SU-DHL-6 (cell line): ENCODE results near the gene MSH3.

ENCODE experiments used
- H2AFZ ChIP-seq: fragments of 200-600 bp; sonication (generic); 2 replicates; pipeline ENCODE4 v1.6.1; 2014; ENCODE audit warnings: low read depth, mild to moderate bottlenecking, moderate library complexity, mixed read lengths, antibody characterized with exemption, low read length; ENCODE audit not compliant: severe bottlenecking
- H3F3A ChIP-seq: fragments of 200-600 bp; shearing (Covaris generic); 2 replicates; pipeline ENCODE4 v1.6.0; 2016; ENCODE audit warnings: antibody characterized with exemption, mild to moderate bottlenecking; ENCODE audit not compliant: insufficient read depth
- H3K27ac ChIP-seq: fragments of 200-600 bp; sonication (generic); 2 replicates; pipeline ENCODE4 v1.5.1; 2016; ENCODE audit warnings: low read depth, mild to moderate bottlenecking, low read length, moderate library complexity, mixed read lengths
- H3K27me3 ChIP-seq: fragments of 200-600 bp; sonication (generic), shearing (Covaris generic); 2 replicates; pipeline ENCODE4 v1.6.0; 2014; ENCODE audit warnings: mild to moderate bottlenecking, low read length
- H3K36me3 ChIP-seq: fragments of 200-600 bp; sonication (generic); 2 replicates; pipeline ENCODE4 v1.6.1; 2014; ENCODE audit warnings: mild to moderate bottlenecking, low read length, mixed read lengths
- H3K4me2 ChIP-seq: fragments of 300-600, 200-600 bp; shearing (Covaris generic), sonication (generic); 2 replicates; pipeline ENCODE4 v1.6.0; 2014; ENCODE audit warnings: low read length, low read depth, mild to moderate bottlenecking; ENCODE audit not compliant: poor library complexity, severe bottlenecking
- H3K4me3 ChIP-seq: fragments of 200-600 bp; sonication (generic); 2 replicates; pipeline ENCODE4 v1.5.1; 2014; ENCODE audit warnings: antibody characterized with exemption, low read length, mild to moderate bottlenecking, mixed read lengths; ENCODE audit not compliant: insufficient read depth, poor library complexity, severe bottlenecking
- H3K79me2 ChIP-seq: fragments of 200-600 bp; sonication (generic); 2 replicates; pipeline ENCODE4 v1.6.1; 2014; ENCODE audit warnings: mild to moderate bottlenecking, low read length, moderate library complexity; ENCODE audit not compliant: insufficient read depth
- H3K9ac ChIP-seq: fragments of 200-600 bp; sonication (generic); 2 replicates; pipeline ENCODE4 v1.7.0; 2014; ENCODE audit warnings: mild to moderate bottlenecking, low read length
- H3K9me2 ChIP-seq: fragments of 200-600 bp; sonication (generic); replicated peaks from 2 replicates; pipeline ENCODE4 v1.6.1; 2014; ENCODE audit warnings: low read length; ENCODE audit not compliant: insufficient read depth
- H3K9me3 ChIP-seq: fragments of 200-600 bp; sonication (generic); 2 replicates; pipeline ENCODE4 v1.6.1; 2014; ENCODE audit warnings: low read length, mixed read lengths; ENCODE audit not compliant: insufficient read depth
- H4K20me1 ChIP-seq: fragments of 200-600 bp; sonication (generic); 2 replicates; pipeline ENCODE4 v1.6.1; 2014; ENCODE audit warnings: low read depth, mild to moderate bottlenecking, antibody characterized with exemption, low read length, moderate library complexity, mixed read lengths
- EZH2phosphoT487 ChIP-seq: fragments of 200-600 bp; sonication (generic), shearing (Covaris generic); conservative IDR thresholded peaks from 2 replicates; pipeline ENCODE4 v1.6.1; 2018; ENCODE audit warnings: mild to moderate bottlenecking, antibody characterized with exemption, low read length, moderate library complexity, mixed read lengths
- TF ChIP-seq, protein P1 (sequence below): fragments of 200-600 bp; sonication (generic); IDR thresholded peaks from one replicate; pipeline ENCODE4 v1.5.1; 2017; ENCODE audit warnings: antibody characterized with exemption, mild to moderate bottlenecking, low read length, moderate library complexity; ENCODE audit not compliant: insufficient read depth, poor library complexity, severe bottlenecking

The MSH3 gene

DNA sequence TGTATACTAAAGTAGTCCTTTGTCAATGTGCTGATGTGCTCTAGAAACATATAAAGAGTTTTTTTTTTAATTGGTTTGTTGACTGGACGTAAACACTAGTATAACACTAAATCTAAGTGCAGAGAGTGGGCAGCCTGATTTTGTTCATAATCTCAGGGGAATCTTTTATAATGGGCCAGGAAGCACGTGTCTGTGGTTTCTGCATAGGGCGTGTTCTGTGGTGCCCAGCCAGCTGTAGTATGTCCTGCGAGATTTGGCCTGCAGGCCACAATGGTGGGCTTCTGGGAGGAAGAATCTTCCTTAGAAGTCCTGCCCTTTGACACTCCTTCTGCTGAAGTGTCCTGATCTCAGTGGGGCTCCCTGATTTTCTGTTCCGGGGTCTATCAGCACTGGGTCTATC lies 49.3 kb downstream of the MSH3 start:
- no peak overlapping the region for H3K4me2 ChIP-seq
- no peak for TF ChIP-seq EZH2phosphoT487
- TF ChIP-seq, protein P1, sequence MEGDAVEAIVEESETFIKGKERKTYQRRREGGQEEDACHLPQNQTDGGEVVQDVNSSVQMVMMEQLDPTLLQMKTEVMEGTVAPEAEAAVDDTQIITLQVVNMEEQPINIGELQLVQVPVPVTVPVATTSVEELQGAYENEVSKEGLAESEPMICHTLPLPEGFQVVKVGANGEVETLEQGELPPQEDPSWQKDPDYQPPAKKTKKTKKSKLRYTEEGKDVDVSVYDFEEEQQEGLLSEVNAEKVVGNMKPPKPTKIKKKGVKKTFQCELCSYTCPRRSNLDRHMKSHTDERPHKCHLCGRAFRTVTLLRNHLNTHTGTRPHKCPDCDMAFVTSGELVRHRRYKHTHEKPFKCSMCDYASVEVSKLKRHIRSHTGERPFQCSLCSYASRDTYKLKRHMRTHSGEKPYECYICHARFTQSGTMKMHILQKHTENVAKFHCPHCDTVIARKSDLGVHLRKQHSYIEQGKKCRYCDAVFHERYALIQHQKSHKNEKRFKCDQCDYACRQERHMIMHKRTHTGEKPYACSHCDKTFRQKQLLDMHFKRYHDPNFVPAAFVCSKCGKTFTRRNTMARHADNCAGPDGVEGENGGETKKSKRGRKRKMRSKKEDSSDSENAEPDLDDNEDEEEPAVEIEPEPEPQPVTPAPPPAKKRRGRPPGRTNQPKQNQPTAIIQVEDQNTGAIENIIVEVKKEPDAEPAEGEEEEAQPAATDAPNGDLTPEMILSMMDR, result no peak

DNA sequence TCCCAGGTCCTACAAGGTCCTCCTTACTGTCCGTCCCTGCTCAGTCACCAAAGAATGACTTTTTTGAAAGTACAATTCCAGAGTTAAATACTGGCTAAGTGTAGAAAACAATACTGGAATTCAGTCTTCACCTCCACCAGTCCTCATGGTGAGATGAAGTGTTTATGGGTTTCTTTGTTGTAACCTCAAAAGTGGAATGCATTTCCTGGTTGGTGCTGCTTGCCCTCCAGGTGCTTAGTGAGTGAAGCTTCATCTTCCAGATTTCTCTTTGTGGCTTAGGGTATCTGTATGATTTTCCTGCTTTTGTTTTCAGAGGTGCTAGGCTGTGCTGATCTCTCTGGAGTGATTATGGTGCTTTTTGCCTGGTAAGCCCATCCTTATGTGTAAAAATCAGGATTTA lies 49.8 kb downstream of the MSH3 start:
- no peaks in the 10 kb centered on the region for H3K36me3 ChIP-seq
- TF ChIP-seq, protein P1, result no peak
- H3K27ac ChIP-seq, result no peak overlapping the region

More for the DNA sequence above, 49.3 kb downstream of the MSH3 start:
- no peak overlapping the region for H3K4me3 ChIP-seq
- H3K27ac ChIP-seq, result no peak overlapping the region
- no peaks in the 10 kb centered on the region for H3K9me2 ChIP-seq
- H3K79me2 ChIP-seq, result no peaks in the 10 kb centered on the region
- H4K20me1 ChIP-seq, result no peaks in the 10 kb centered on the region
- H2AFZ ChIP-seq, result no peak overlapping the region
- no peaks in the 10 kb centered on the region for H3K36me3 ChIP-seq
- H3F3A ChIP-seq, result no peaks in the 10 kb centered on the region
- H3K9ac ChIP-seq, result no peak overlapping the region
- H3K27me3 ChIP-seq, result no peaks in the 10 kb centered on the region
- H3K9me3 ChIP-seq, result no peaks in the 10 kb centered on the region

DNA sequence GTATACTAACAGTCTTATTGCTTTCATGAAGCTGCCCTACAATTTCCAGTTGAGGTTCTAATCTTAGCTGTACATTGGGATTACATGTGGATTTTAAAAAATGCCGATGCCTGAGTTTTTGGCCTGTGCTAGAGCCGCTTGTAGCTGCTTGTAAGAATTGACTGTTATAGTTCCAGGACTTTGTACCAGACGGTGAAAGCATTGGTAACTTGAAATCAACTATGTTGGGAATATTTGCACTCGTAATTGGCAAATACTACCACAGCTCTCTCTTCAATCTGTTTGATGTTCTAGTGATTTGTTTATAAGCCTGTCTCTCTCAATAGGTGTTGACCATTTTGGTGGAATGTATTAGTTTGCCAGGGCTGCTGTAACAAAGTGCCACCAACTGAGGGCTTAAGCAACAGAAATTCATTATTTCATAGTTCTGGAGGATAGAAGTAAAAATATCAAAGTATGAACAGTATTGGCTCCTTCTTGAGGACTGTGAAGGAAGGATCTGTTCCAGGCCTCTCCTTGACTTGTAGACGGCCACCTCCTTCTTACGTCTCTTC lies 50.8 kb downstream of the MSH3 start:
- Histone ChIP-seq H3K9ac (no peak overlapping the region), H3K27me3 (no peaks in the 10 kb centered on the region), H4K20me1 (no peaks in the 10 kb centered on the region), H3K27ac (no peak overlapping the region), H3K36me3 (no peaks in the 10 kb centered on the region), H3K9me2 (no peaks in the 10 kb centered on the region), H2AFZ (no peak overlapping the region), H3K79me2 (no peaks in the 10 kb centered on the region), H3F3A (no peaks in the 10 kb centered on the region), H3K4me2 (no peak overlapping the region), H3K4me3 (no peak overlapping the region), H3K9me3 (no peaks in the 10 kb centered on the region)
- TF ChIP-seq EZH2phosphoT487, result no peak
- TF ChIP-seq, protein P1, result no peak

More for the DNA sequence above, 49.8 kb downstream of the MSH3 start:
- Histone ChIP-seq H2AFZ (no peak overlapping the region), H3K9ac (no peak overlapping the region), H3K79me2 (no peaks in the 10 kb centered on the region), H4K20me1 (no peaks in the 10 kb centered on the region), H3K4me2 (no peak overlapping the region), H3K9me3 (no peaks in the 10 kb centered on the region), H3K27me3 (no peaks in the 10 kb centered on the region), H3K4me3 (no peak overlapping the region), H3F3A (no peaks in the 10 kb centered on the region), H3K9me2 (no peaks in the 10 kb centered on the region)
